H9 (cell line): ENCODE measurements around the gene PIEZO2. TPM values are rescaled to one million over a fixed set of nuclear protein-coding genes. Genes with fewer than 3 reads are reported as not detected.

ENCODE experiments used
- DNase-seq: peaks from one replicate; pipeline ENCODE4 v3.0.0-alpha.2; 2017
- H2AFZ ChIP-seq: one replicate; pipeline ENCODE4 v1.6.1; 2013; ENCODE audit warnings: mild to moderate bottlenecking, low read length, control low read depth, moderate library complexity
- H2AK5ac ChIP-seq: 2 replicates; pipeline ENCODE4 v1.6.1; 2013; ENCODE audit warnings: low read length, control low read depth, mixed read lengths; ENCODE audit not compliant: insufficient read length
- H2BK120ac ChIP-seq: one replicate; pipeline ENCODE4 v1.6.1; 2013; ENCODE audit warnings: low read depth, mild to moderate bottlenecking, low read length, control low read depth, inconsistent platforms; ENCODE audit not compliant: poor library complexity, severe bottlenecking
- H2BK12ac ChIP-seq: 2 replicates; pipeline ENCODE4 v1.6.1; 2013; ENCODE audit warnings: low read length, control low read depth, mixed read lengths, low read depth; ENCODE audit not compliant: insufficient read length
- H2BK15ac ChIP-seq: 2 replicates; pipeline ENCODE4 v1.6.1; 2013; ENCODE audit warnings: low read depth, low read length, control low read depth
- H2BK20ac ChIP-seq: one replicate; pipeline ENCODE4 v1.6.1; 2013; ENCODE audit warnings: low read depth, mild to moderate bottlenecking, low read length, control low read depth, inconsistent platforms; ENCODE audit not compliant: poor library complexity, severe bottlenecking
- H2BK5ac ChIP-seq: 2 replicates; pipeline ENCODE4 v1.6.1; 2013; ENCODE audit warnings: low read length, control low read depth, mixed read lengths; ENCODE audit not compliant: insufficient read length
- H3K14ac ChIP-seq: 2 replicates; pipeline ENCODE4 v1.6.1; 2013; ENCODE audit warnings: low read length, control low read depth; ENCODE audit not compliant: insufficient read depth
- H3K18ac ChIP-seq: 2 replicates; pipeline ENCODE4 v1.6.1; 2013; ENCODE audit warnings: low read depth, mild to moderate bottlenecking, mixed read lengths, low read length, control low read depth; ENCODE audit not compliant: insufficient read length
- H3K23ac ChIP-seq: 2 replicates; pipeline ENCODE4 v1.6.1; 2013; ENCODE audit warnings: low read length, control low read depth, mixed read lengths, low read depth; ENCODE audit not compliant: insufficient read length
- H3K23me2 ChIP-seq: 2 replicates; pipeline ENCODE4 v1.6.1; 2013; ENCODE audit warnings: low read depth, mild to moderate bottlenecking, mixed read lengths, low read length, control low read depth; ENCODE audit not compliant: insufficient read length, poor library complexity, severe bottlenecking
- H3K27ac ChIP-seq: 2 replicates; pipeline ENCODE4 v1.5.1; 2013; ENCODE audit warnings: low read length, control low read depth, mixed read lengths, low read depth; ENCODE audit not compliant: insufficient read length
- H3K27me3 ChIP-seq: 2 replicates; pipeline ENCODE4 v1.6.1; 2013; ENCODE audit warnings: low read length, control low read depth, inconsistent platforms; ENCODE audit not compliant: insufficient read depth
- H3K4ac ChIP-seq: 2 replicates; pipeline ENCODE4 v1.6.1; 2013; ENCODE audit warnings: low read depth, mild to moderate bottlenecking, control low read depth, inconsistent platforms, low read length, moderate library complexity
- H3K4me1 ChIP-seq: 2 replicates; pipeline ENCODE4 v1.6.1; 2013; ENCODE audit warnings: low read length, control low read depth, inconsistent platforms; ENCODE audit not compliant: insufficient read depth
- H3K4me2 ChIP-seq: 2 replicates; pipeline ENCODE4 v1.6.1; 2013; ENCODE audit warnings: low read length, control low read depth, mixed read lengths; ENCODE audit not compliant: insufficient read length, insufficient read depth
- H3K56ac ChIP-seq: 2 replicates; pipeline ENCODE4 v1.6.1; 2013; ENCODE audit warnings: low read depth, mild to moderate bottlenecking, mixed read lengths, low read length, control low read depth; ENCODE audit not compliant: insufficient read length
- H3K79me1 ChIP-seq: 2 replicates; pipeline ENCODE4 v1.6.1; 2013; ENCODE audit warnings: low read depth, mild to moderate bottlenecking, moderate library complexity, low read length, control low read depth, inconsistent platforms; ENCODE audit not compliant: insufficient read depth, poor library complexity, severe bottlenecking
- H3K79me2 ChIP-seq: 2 replicates; pipeline ENCODE4 v1.6.1; 2013; ENCODE audit warnings: low read length, control low read depth, inconsistent platforms; ENCODE audit not compliant: insufficient read depth
- H3K9ac ChIP-seq: 2 replicates; pipeline ENCODE4 v1.6.1; 2013; ENCODE audit warnings: low read length, control low read depth, mixed read lengths; ENCODE audit not compliant: insufficient read length; ENCODE audit errors: extremely low read depth
- H3K9me3 ChIP-seq: one replicate; pipeline ENCODE4 v1.6.1; 2013; ENCODE audit warnings: low read depth, low read length, inconsistent platforms; ENCODE audit not compliant: control insufficient read depth
- H3T11ph ChIP-seq: one replicate; pipeline ENCODE4 v1.6.1; 2013; ENCODE audit warnings: mild to moderate bottlenecking, low read length, control low read depth, inconsistent platforms
- H4K20me1 ChIP-seq: one replicate; pipeline ENCODE4 v1.6.1; 2013; ENCODE audit not compliant: control insufficient read depth, insufficient read length, insufficient read depth
- H4K5ac ChIP-seq: 2 replicates; pipeline ENCODE4 v1.6.1; 2013; ENCODE audit warnings: low read depth, mild to moderate bottlenecking, mixed read lengths, low read length, control low read depth; ENCODE audit not compliant: insufficient read length
- H4K8ac ChIP-seq: replicated peaks from 2 replicates; pipeline ENCODE4 v1.6.1; 2013; ENCODE audit warnings: low read length, control low read depth, mixed read lengths, low read depth; ENCODE audit not compliant: insufficient read length
- H4K91ac ChIP-seq: 2 replicates; pipeline ENCODE4 v1.6.1; 2013; ENCODE audit warnings: low read depth, mild to moderate bottlenecking, moderate library complexity, mixed read lengths, low read length, control low read depth; ENCODE audit not compliant: insufficient read length
- H3K27ac Mint-ChIP-seq, 3 experiments: 2 replicates in 2 of 3; 3 replicates in 1 of 3; pipeline ENCODE4 v1.8.0; 2020 to 2021; ENCODE audit warnings: mixed read lengths in 3 of 3, mild to moderate bottlenecking in 1 of 3, moderate library complexity in 1 of 3
- H3K27me3 Mint-ChIP-seq: 2 replicates; pipeline ENCODE4 v1.8.0; 2021; ENCODE audit warnings: low read depth, mild to moderate bottlenecking, moderate library complexity, mixed read lengths
- H3K36me3 Mint-ChIP-seq, 3 experiments: 2 replicates in 2 of 3; 3 replicates in 1 of 3; pipeline ENCODE4 v1.8.0; 2020 to 2021; ENCODE audit warnings: low read depth in 3 of 3, mixed read lengths in 3 of 3; ENCODE audit not compliant: insufficient read depth in 1 of 3
- H3K4me1 Mint-ChIP-seq, 2 experiments: 2 replicates each; pipeline ENCODE4 v1.8.0; 2020; ENCODE audit warnings: mixed read lengths in 2 of 2
- H3K4me3 Mint-ChIP-seq, 2 experiments: 2 replicates in 1 of 2; 3 replicates in 1 of 2; pipeline ENCODE4 v1.8.0; 2020 to 2021; ENCODE audit warnings: mild to moderate bottlenecking in 2 of 2, mixed read lengths in 2 of 2, moderate library complexity in 1 of 2
- H3K9me3 Mint-ChIP-seq, 2 experiments: 2 replicates in 1 of 2; 3 replicates in 1 of 2; pipeline ENCODE4 v1.8.0; 2020; ENCODE audit warnings: mild to moderate bottlenecking in 2 of 2, mixed read lengths in 2 of 2, moderate library complexity in 1 of 2
- CTCF ChIP-seq: fragments of 200-600 bp; sonication (generic); conservative IDR thresholded peaks from 3 replicates; pipeline ENCODE4 v1.8.0; 2021; ENCODE audit warnings: antibody characterized with exemption, mild to moderate bottlenecking
- WGBS: extraction: QIAGEN DNeasy Blood & Tissue Kit; methylation state at CpG from one replicate; pipeline ENCODE4 v1.1.7; 2013; ENCODE audit warnings: missing lambda C conversion rate, low lambda C conversion rate, mixed read lengths; ENCODE audit not compliant: insufficient read length; ENCODE audit errors: extremely low coverage; 5-methylcytosine and 5-hydroxymethylcytosine counted together
- total RNA-seq: library from RNA; stranded (reverse); gene quantifications from 2 replicates; pipeline ENCODE4 v1.2.1, GENCODE V29; 2021

The PIEZO2 gene
- total RNA-seq, 1 experiment from 2014 or later = 3.9 TPM

DNA sequence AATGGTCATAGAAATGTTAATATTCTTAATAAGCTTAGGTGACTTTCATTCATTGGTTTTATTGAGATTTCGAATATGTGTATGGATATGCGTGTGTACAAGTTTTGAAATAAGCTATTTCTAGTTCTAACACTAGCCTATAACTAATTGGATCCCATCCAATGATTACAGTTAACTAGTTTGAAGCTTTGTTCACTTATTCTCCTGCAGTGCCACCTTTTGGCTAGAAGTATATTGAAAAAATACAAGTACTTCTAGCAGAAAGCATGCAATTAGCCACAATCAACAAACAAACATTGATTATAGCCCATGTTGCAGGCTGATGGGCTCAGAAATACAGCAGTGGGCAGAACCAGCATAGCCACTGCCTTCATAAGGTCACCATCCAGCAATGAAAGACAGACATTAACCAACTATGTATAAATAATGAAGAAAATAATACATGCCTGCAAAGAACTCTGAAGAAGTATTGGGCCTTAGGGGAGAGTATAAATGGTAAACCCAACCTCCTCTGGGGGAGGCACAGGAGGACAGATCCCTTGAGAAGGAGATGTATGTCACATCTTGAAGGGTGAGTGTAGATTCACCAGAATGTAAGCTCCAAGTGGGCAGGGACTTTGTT lies 5.1 kb upstream of the PIEZO2 start:
- H3K4me3 Mint-ChIP-seq = no peak overlapping the region
- peaks cover 25% of the 10 kb centered on the region for H3K27me3 Mint-ChIP-seq
- no peak overlapping the region for H4K8ac ChIP-seq
- no peak overlapping the region for H2BK15ac ChIP-seq
- H3T11ph ChIP-seq = no peak overlapping the region
- no peaks in the 10 kb centered on the region for H3K9me3 Mint-ChIP-seq
- H3K4me1 Mint-ChIP-seq = peaks cover 20 to 23% of the 10 kb centered on the region in 2 experiments
- H4K91ac ChIP-seq = no peak overlapping the region
- H3K23me2 ChIP-seq = no peaks in the 10 kb centered on the region
- H3K56ac ChIP-seq = no peak overlapping the region
- H4K5ac ChIP-seq = no peak overlapping the region
- WGBS = no CpG with 5 or more reads among the region's 2 CpGs
- no peaks in the 10 kb centered on the region for H4K20me1 ChIP-seq
- H2BK20ac ChIP-seq = no peak overlapping the region
- H3K23ac ChIP-seq = no peak overlapping the region
- H2BK5ac ChIP-seq = no peak overlapping the region
- no peak overlapping the region for H3K9ac ChIP-seq
- no peak overlapping the region for H3K14ac ChIP-seq
- no peak overlapping the region for H3K4ac ChIP-seq
- no peaks in the 10 kb centered on the region; a peak in 1 of 7 replicates for H3K36me3 Mint-ChIP-seq
- no peak overlapping the region for H2AK5ac ChIP-seq
- no peak overlapping the region for H2BK120ac ChIP-seq
- no peak overlapping the region for H3K27ac ChIP-seq
- no peaks in the 10 kb centered on the region for H3K27me3 ChIP-seq
- no peaks in the 10 kb centered on the region for H3K79me1 ChIP-seq
- H3K4me1 ChIP-seq = peaks cover 9% of the 10 kb centered on the region; the same call in 1 of the 2 replicates
- no peak for DNase-seq
- no peak overlapping the region for H2BK12ac ChIP-seq
- no peak overlapping the region for H2AFZ ChIP-seq
- H3K27ac Mint-ChIP-seq = no peak overlapping the region
- no peak overlapping the region for H3K18ac ChIP-seq
- peak; percentile 74 for TF ChIP-seq CTCF
- H3K79me2 ChIP-seq = no peaks in the 10 kb centered on the region
- no peak overlapping the region for H3K4me2 ChIP-seq
- H3K9me3 ChIP-seq = no peaks in the 10 kb centered on the region
